WTC11 (cell line): ENCODE results near the gene KRTAP4-2. TPM values are rescaled to one million over a fixed set of nuclear protein-coding genes. Genes with fewer than 3 reads are reported as not detected.
"Not testable (repeated sequence)": the region's sequence is repeated elsewhere in the genome, so short reads cannot be mapped to it uniquely, and the experiment has no call there.

Source experiments
- ATAC-seq: fragments of 200-7000 bp; cut with Tn5 transposase; 2 replicates; pipeline ENCODE4 v1.10.0; 2021; ENCODE audit warnings: mild to moderate bottlenecking, moderate library complexity
- CTCF ChIA-PET: fragments of 300-600 bp; sonication (Branson Sonifier 250); formaldehyde crosslinking; loops from one replicate; lab custom pipeline; 2021; ENCODE audit warnings: antibody characterized with exemption; lab: Charles Lee
- POLR2A ChIA-PET: fragments of 350-600 bp; sonication (Branson Sonifier 250); formaldehyde crosslinking; loops from one replicate; lab custom pipeline; 2021; ENCODE audit warnings: antibody characterized with exemption; lab: Charles Lee
- DNase-seq: peaks from one replicate; pipeline ENCODE4 v3.0.0; 2021; ENCODE audit warnings: low spot score
- H3K27ac Mint-ChIP-seq: 2 replicates; pipeline ENCODE4 v1.8.0; 2021; ENCODE audit warnings: mixed read lengths
- H3K27me3 Mint-ChIP-seq: 2 replicates; pipeline ENCODE4 v1.8.0; 2021; ENCODE audit warnings: low read depth, mild to moderate bottlenecking, moderate library complexity, mixed read lengths
- H3K36me3 Mint-ChIP-seq: 2 replicates; pipeline ENCODE4 v1.8.0; 2021; ENCODE audit warnings: mixed read lengths
- H3K4me1 Mint-ChIP-seq: 2 replicates; pipeline ENCODE4 v1.8.0; 2022; ENCODE audit warnings: mixed read lengths
- H3K4me3 Mint-ChIP-seq: 2 replicates; pipeline ENCODE4 v1.8.0; 2021; ENCODE audit warnings: mild to moderate bottlenecking, moderate library complexity, mixed read lengths
- H3K9me3 Mint-ChIP-seq: 2 replicates; pipeline ENCODE4 v1.8.0; 2021; ENCODE audit warnings: mixed read lengths
- AFF4 ChIP-seq: sonication (generic); formaldehyde crosslinking; IDR thresholded peaks from 2 replicates; pipeline ENCODE4 v1.8.1; 2023; ENCODE audit warnings: mild to moderate bottlenecking, missing genetic modification reagents, borderline replicate concordance
- ATF3 ChIP-seq: sonication (generic); formaldehyde crosslinking; conservative IDR thresholded peaks from 2 replicates; pipeline ENCODE4 v1.8.1; 2022; ENCODE audit warnings: mild to moderate bottlenecking, missing genetic modification reagents
- FOXJ3 ChIP-seq: sonication (generic); formaldehyde crosslinking; IDR thresholded peaks from 2 replicates; pipeline ENCODE4 v1.9.0; 2021; ENCODE audit warnings: missing genetic modification reagents, mild to moderate bottlenecking, borderline replicate concordance
- HMGA2 ChIP-seq: fragments of 250-450 bp; sonication (Bioruptor Pico); IDR thresholded peaks from 2 replicates; pipeline ENCODE4 v1.4.0; 2021; ENCODE audit warnings: mild to moderate bottlenecking, moderate library complexity
- IRF2 ChIP-seq: sonication (generic); formaldehyde crosslinking; IDR thresholded peaks from 2 replicates; pipeline ENCODE4 v1.8.0; 2022; ENCODE audit warnings: low read depth, missing genetic modification reagents, borderline replicate concordance
- KAT7 ChIP-seq: sonication (generic); formaldehyde crosslinking; IDR thresholded peaks from 2 replicates; pipeline ENCODE4 v1.8.1; 2023; ENCODE audit warnings: missing genetic modification reagents, mild to moderate bottlenecking, borderline replicate concordance
- MYBL2 ChIP-seq: sonication (generic); formaldehyde crosslinking; IDR thresholded peaks from 2 replicates; pipeline ENCODE4 v1.8.1; 2023; ENCODE audit warnings: mild to moderate bottlenecking, moderate library complexity, missing genetic modification reagents
- PRDM15 ChIP-seq: sonication (generic); formaldehyde crosslinking; IDR thresholded peaks from 2 replicates; pipeline ENCODE4 v1.8.0; 2022; ENCODE audit warnings: missing genetic modification reagents
- TCF7 ChIP-seq: sonication (generic); formaldehyde crosslinking; IDR thresholded peaks from 2 replicates; pipeline ENCODE4 v1.8.0; 2022; ENCODE audit warnings: mild to moderate bottlenecking, low read depth, missing genetic modification reagents, moderate library complexity
- USF1 ChIP-seq: sonication (generic); formaldehyde crosslinking; IDR thresholded peaks from 2 replicates; pipeline ENCODE4 v1.8.0; 2022; ENCODE audit warnings: mild to moderate bottlenecking, missing genetic modification reagents
- ZBTB21 ChIP-seq: sonication (generic); formaldehyde crosslinking; IDR thresholded peaks from 2 replicates; pipeline ENCODE4 v1.8.1; 2023; ENCODE audit warnings: mild to moderate bottlenecking, missing genetic modification reagents, borderline replicate concordance
- ZNF232 ChIP-seq: sonication (generic); formaldehyde crosslinking; IDR thresholded peaks from 2 replicates; pipeline ENCODE4 v1.8.0; 2022; ENCODE audit warnings: mild to moderate bottlenecking, missing genetic modification reagents
- ZNF317 ChIP-seq: sonication (generic); formaldehyde crosslinking; IDR thresholded peaks from 2 replicates; pipeline ENCODE4 v1.8.1; 2023; ENCODE audit warnings: low read depth, mild to moderate bottlenecking, moderate library complexity, missing genetic modification reagents, borderline replicate concordance
- ZNF423 ChIP-seq: fragments of 250-450 bp; sonication (Bioruptor Pico); IDR thresholded peaks from 2 replicates; pipeline ENCODE4 v2.1.2; 2022; ENCODE audit warnings: mild to moderate bottlenecking, moderate library complexity
- total RNA-seq: library from RNA; stranded (reverse); gene quantifications from 3 replicates; pipeline ENCODE4 v1.2.3, GENCODE V29; 2021

Gene KRTAP4-2
- total RNA-seq, 1 experiment from 2014 or later, result not detected

GRCh38 chr17:41160648-41161047 lies 17.4 kb downstream of the KRTAP4-2 start, which contains the start of gene KRTAP4-4 (continued):
- TF ChIP-seq PRDM15 (CRISPR knock-in tag), result no peak
- no peak for TF ChIP-seq ZNF317
- TF ChIP-seq TCF7 (CRISPR knock-in tag), result no peak
- no peak for TF ChIP-seq MYBL2
- no peak for TF ChIP-seq KAT7 (CRISPR knock-in tag)
- no peak for TF ChIP-seq FOXJ3
- TF ChIP-seq ZBTB21 (CRISPR knock-in tag), result no peak
- TF ChIP-seq ATF3 (CRISPR knock-in tag), result no peak
- no peak for TF ChIP-seq AFF4
- TF ChIP-seq ZNF232 (CRISPR knock-in tag), result no peak

GRCh38 chr17:41160190-41160589 lies 17.8 kb downstream of the KRTAP4-2 start:
- H3K36me3 Mint-ChIP-seq, H3K27me3 Mint-ChIP-seq, DNase-seq, CTCF ChIA-PET, POLR2A ChIA-PET, H3K27ac Mint-ChIP-seq, H3K4me3 Mint-ChIP-seq, H3K9me3 Mint-ChIP-seq, H3K4me1 Mint-ChIP-seq, ATAC-seq: not testable (repeated sequence)
- TF ChIP-seq ZNF423 (CRISPR knock-in tag), result peak; percentile 58; the same call in 1 of the 2 replicates

GRCh38 chr17:41153856-41154255 lies 24.2 kb downstream of the KRTAP4-2 start:
- POLR2A ChIA-PET, result no interaction called here
- no peak for ATAC-seq
- CTCF ChIA-PET, result no interaction called here
- TF ChIP-seq USF1 (CRISPR knock-in tag), result no peak
- TF ChIP-seq HMGA2 (CRISPR knock-in tag), result no peak
- no peak for TF ChIP-seq IRF2 (CRISPR knock-in tag)
- H3K27me3 Mint-ChIP-seq, result no peaks in the 10 kb centered on the region; the same call in 1 of the 2 replicates
- no peak overlapping the region for H3K27ac Mint-ChIP-seq
- no peaks in the 10 kb centered on the region for H3K36me3 Mint-ChIP-seq
- H3K9me3 Mint-ChIP-seq, result peaks cover 14% of the 10 kb centered on the region
- DNase-seq, result no peak
- H3K4me3 Mint-ChIP-seq, result no peak overlapping the region
- peaks cover 3% of the 10 kb centered on the region; the same call in 1 of the 2 replicates for H3K4me1 Mint-ChIP-seq
